Stimulated activated CD4-positive, alpha-beta T cell treated with anti-CD3 and anti-CD28 coated beads, Interleukin-1b, Interleukin-23, amount 100 ng/mL, for 1 hour (primary cell): ENCODE results near the gene PRKAA2.
"Not testable (repeated sequence)": the region's sequence is repeated elsewhere in the genome, so short reads cannot be mapped to it uniquely, and the experiment has no call there.

Experiments used
- DNase-seq, 2 donors: peaks; one replicate each; pipeline ENCODE4 v3.0.0-alpha.2; 2020; ENCODE audit warnings: low read depth in 2 of 2

The PRKAA2 gene

GRCh38 chr1:56644919-56645676 lies at the start of gene PRKAA2:
PRKAA2 (plus strand) TSS chr1:56645314; CDS start chr1:56645388, 74 bp downstream.
- DNase-seq = no peak

- not testable (repeated sequence) for DNase-seq
Observed at GRCh38 chr1:56595397-56596191, 49.5 kb upstream of the PRKAA2 start.

- not testable (repeated sequence) for DNase-seq
Observed at GRCh38 chr1:56610097-56610496, 35.0 kb upstream of the PRKAA2 start.

- DNase-seq = not testable (repeated sequence)
Observed at GRCh38 chr1:56610770-56611169, 34.3 kb upstream of the PRKAA2 start.

GRCh38 chr1:56617141-56617540 lies 28.0 kb upstream of the PRKAA2 start:
- DNase-seq = no peak

GRCh38 chr1:56625819-56626440 lies 19.2 kb upstream of the PRKAA2 start:
- no peak for DNase-seq

GRCh38 chr1:56626546-56626945 lies 18.6 kb upstream of the PRKAA2 start:
- DNase-seq = no peak

GRCh38 chr1:56627019-56627635 lies 18.0 kb upstream of the PRKAA2 start:
- DNase-seq = no peak

GRCh38 chr1:56627636-56628039 lies 17.5 kb upstream of the PRKAA2 start:
- DNase-seq = no peak

GRCh38 chr1:56630786-56631185 lies 14.3 kb upstream of the PRKAA2 start:
- no peak for DNase-seq

- DNase-seq = no peak
Observed at GRCh38 chr1:56631901-56632300, 13.2 kb upstream of the PRKAA2 start.

- no peak for DNase-seq
Observed at GRCh38 chr1:56634981-56635380, 10.1 kb upstream of the PRKAA2 start.

- DNase-seq = no peak
Observed at GRCh38 chr1:56638248-56638647, 6.9 kb upstream of the PRKAA2 start.

GRCh38 chr1:56639211-56639610 lies 5.9 kb upstream of the PRKAA2 start:
- no peak for DNase-seq

- no peak for DNase-seq
Observed at GRCh38 chr1:56643661-56644060, 1.5 kb upstream of the PRKAA2 start.

GRCh38 chr1:56644064-56644918 lies 823 bp upstream of the PRKAA2 start:
- no peak for DNase-seq

GRCh38 chr1:56645677-56646305 lies 677 bp downstream of the PRKAA2 start:
- no peak for DNase-seq

GRCh38 chr1:56646611-56647010 lies 1.5 kb downstream of the PRKAA2 start:
- DNase-seq = no peak

GRCh38 chr1:56647106-56647505 lies 2.0 kb downstream of the PRKAA2 start:
- DNase-seq = no peak

- DNase-seq = no peak
Observed at GRCh38 chr1:56648546-56648945, 3.4 kb downstream of the PRKAA2 start.
